H7 (cell line): ENCODE data around the gene CDC34. TPM values are rescaled to one million over a fixed set of nuclear protein-coding genes. Genes with fewer than 3 reads are reported as not detected.
"Not testable (repeated sequence)": the region's sequence is repeated elsewhere in the genome, so short reads cannot be mapped to it uniquely, and the experiment has no call there.

ENCODE experiments used
- DNase-seq: peaks from one replicate; pipeline ENCODE4 v3.0.0; 2012
- H3K27me3 ChIP-seq: 2 replicates; pipeline ENCODE4 v1.6.0; 2011; ENCODE audit warnings: mild to moderate bottlenecking, low read length; ENCODE audit not compliant: control insufficient read depth, insufficient read depth
- H3K36me3 ChIP-seq: replicated peaks from 2 replicates; pipeline ENCODE4 v1.5.1; 2011; ENCODE audit warnings: low read length; ENCODE audit not compliant: control insufficient read depth, insufficient read depth
- H3K4me3 ChIP-seq: 2 replicates; pipeline ENCODE4 v1.5.1; 2011; ENCODE audit warnings: low read depth, mild to moderate bottlenecking, control low read depth, low read length, moderate library complexity; ENCODE audit not compliant: insufficient read depth
- total RNA-seq: library from RNA; depleted of rRNA; stranded (reverse); fragments of >200 nt; shearing (Covaris generic); gene quantifications from 2 replicates; pipeline ENCODE4 v1.2.3, GENCODE V29; 2014; rRNA removed

Gene CDC34
- total RNA-seq, 1 experiment from 2014 or later, result 192 TPM

DNA sequence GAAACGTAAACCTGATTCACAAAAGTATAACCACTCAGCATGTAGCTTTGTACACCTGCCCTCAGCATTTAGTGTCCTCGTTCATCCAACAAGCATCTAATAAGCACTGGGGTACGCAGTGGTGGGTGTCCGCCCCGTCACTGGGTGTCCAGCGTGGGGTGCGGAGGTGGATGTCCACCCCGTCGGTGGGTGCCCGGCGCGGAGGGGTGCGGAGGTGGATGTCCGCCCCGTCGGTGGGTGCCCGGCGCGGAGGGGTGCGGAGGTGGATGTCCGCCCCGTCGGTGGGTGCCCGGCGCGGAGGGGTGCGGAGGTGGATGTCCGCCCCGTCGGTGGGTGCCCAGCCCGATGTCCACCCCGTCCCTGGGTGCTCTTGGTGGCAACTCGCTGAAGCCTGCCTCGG is 53.6 kb downstream of the CDC34 start:
- not testable (repeated sequence) for H3K4me3 ChIP-seq, DNase-seq, H3K36me3 ChIP-seq
- peaks cover 14% of the 10 kb centered on the region for H3K27me3 ChIP-seq

DNA sequence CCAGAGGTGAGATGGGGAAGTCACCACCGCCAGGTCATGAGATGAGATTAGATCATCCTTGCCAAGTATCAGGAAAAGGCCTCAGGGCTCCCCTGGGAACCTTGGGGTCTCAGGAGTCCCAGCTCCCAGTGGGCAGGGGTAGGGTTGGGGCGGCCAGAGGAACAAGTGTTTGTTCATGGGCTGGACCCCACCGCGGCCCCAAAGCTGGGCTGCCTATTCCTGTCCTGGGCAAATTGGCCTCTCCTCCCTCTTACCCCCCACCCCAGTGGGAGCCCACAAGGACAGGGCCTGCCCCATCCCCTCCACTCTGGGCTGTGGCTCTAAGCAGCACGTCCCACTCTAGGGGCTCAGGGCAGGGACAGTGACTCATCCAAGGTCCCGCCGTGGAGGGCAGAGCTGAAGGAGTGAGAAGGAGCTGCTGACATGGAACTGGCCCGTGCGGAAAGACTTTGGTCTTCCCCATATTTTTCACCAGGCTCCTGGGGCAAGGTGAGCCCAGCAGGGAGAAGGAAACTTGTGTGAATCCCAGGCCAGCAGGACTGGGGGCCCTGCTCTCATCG is 54.1 kb downstream of the CDC34 start:
- no peak overlapping the region for H3K4me3 ChIP-seq
- H3K36me3 ChIP-seq, result peaks cover 7% of the 10 kb centered on the region
- peaks cover 18% of the 10 kb centered on the region for H3K27me3 ChIP-seq
- no peak for DNase-seq

DNA sequence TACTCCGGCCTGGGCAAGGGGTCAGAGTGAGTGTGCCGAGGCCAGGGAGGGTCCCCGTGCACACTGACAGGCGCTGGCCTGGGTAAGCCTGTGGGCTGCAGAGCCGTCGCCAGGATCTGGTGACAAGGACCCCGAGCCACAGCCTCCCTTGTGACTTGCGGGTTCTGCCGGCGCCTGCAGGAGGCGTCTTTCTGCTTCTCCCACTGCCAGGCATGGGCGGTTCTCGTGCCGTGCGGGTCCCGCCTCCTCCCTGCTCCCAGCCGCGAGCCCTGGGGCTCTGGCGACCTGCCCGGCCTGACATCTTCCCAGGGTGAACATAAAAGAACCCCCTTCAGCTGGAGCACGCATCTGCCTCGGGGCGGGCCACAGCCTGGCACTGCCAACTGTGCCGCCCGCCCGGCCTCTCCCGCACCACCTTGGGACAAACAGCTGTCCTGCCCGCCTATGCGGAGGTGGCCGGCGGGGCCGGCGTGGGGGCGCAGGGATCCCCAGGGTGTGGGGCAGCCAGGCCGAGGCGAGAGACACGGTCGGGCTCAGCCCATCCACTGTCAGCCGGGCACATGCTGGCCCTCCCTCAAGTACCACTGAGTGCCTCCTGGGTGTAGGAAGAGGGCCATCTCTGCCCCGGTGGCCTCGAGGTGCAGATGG is 56.7 kb downstream of the CDC34 start:
- no peak overlapping the region for H3K4me3 ChIP-seq
- H3K36me3 ChIP-seq, result no peaks in the 10 kb centered on the region
- peak; percentile 95 for DNase-seq
- H3K27me3 ChIP-seq, result peaks cover 31% of the 10 kb centered on the region

DNA sequence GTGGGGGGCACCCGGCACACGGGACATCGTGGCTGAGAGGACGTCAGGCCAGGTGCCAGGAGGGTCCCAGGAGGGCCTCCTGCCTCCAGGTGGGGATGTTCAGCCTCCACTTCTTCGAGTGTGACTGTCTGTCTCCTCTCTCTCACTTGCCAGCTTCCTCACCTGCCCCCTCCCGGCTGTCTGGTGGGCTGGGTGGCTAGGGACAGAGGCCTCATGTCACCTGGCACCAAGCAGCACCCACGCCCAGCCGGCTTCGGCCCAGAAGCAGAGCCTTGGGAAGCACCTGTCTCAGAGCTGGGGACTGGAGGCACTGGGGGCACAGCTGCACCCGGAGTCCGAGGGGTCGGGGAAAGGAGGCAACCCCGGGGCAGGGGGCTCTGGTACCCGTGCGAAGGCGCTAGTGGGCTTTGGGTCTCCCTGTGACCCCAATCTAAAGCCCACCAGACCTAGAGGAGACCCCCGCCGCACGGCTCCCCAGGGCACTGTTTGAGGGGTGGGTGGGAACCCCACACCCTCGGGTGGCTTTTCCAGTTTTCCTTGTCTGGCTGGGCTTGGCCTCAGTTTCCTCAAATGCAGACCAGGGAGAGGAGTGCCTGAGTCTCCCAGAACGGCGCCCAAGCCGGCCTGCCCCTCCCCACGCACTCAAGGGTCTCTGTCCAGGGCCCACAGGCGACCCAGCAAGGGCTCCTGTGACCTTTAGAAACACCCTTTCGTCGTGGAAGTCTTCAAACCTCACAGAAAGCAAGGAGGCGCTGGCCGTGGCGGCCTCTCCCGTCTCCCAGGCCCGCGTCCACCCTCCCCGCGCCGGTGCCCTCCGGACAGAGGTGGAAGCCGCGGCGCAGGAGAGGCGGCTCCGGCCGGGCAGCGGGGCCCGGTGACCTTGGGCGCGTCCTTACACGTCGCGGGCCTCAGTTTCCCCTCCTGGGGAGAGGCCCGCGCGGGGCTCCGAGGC is 57.5 kb downstream of the CDC34 start:
- H3K27me3 ChIP-seq, result peaks cover 31% of the 10 kb centered on the region
- peak; percentile 82 for DNase-seq
- H3K36me3 ChIP-seq, result no peaks in the 10 kb centered on the region
- H3K4me3 ChIP-seq, result peak overlapping the region; percentile 33

DNA sequence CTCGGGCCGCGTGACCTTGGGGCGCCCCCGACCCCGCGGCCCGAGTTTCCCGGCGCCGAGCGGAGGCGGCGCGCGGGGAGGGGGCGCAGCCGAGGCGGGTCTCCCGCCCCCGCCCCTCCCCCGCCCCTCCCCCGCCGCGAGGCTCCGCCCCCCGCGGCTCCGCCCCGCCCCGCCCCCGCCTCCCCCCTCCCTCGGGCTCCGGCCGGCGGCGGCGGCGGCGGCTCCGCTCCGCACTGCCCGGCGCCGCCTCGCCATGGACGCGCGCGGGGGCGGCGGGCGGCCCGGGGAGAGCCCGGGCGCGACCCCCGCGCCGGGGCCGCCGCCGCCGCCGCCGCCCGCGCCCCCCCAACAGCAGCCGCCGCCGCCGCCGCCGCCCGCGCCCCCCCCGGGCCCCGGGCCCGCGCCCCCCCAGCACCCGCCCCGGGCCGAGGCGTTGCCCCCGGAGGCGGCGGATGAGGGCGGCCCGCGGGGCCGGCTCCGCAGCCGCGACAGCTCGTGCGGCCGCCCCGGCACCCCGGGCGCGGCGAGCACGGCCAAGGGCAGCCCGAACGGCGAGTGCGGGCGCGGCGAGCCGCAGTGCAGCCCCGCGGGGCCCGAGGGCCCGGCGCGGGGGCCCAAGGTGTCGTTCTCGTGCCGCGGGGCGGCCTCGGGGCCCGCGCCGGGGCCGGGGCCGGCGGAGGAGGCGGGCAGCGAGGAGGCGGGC is 58.3 kb downstream of the CDC34 start, which contains the start of gene HCN2:
TSS of gene HCN2 (plus strand) at position 189 of the 703 bp plus-strand sequence. CDS start at position 254, 65 bp downstream.
- Histone ChIP-seq H3K4me3 (peak within 1 kb of the TSS; percentile 33), H3K27me3 (peaks cover 31% of the 10 kb centered on the region), H3K36me3 (no peaks in the 10 kb centered on the region)
- peak; percentile 95 for DNase-seq

DNA sequence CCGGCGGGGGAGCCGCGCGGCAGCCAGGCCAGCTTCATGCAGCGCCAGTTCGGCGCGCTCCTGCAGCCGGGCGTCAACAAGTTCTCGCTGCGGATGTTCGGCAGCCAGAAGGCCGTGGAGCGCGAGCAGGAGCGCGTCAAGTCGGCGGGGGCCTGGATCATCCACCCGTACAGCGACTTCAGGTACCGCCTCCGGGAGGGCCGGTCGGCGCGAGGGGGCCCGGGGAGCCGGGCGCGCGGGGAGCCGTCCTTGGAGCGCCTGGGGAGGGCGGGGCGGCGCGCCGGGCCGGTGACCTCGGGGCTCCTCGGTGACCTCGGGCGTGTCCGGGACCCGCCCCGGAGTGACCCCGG is 58.8 kb downstream of the CDC34 start:
- Histone ChIP-seq H3K36me3 (no peaks in the 10 kb centered on the region), H3K4me3 (peak overlapping the region; percentile 24; the same call in 1 of the 2 replicates), H3K27me3 (peaks cover 31% of the 10 kb centered on the region)
- peak; percentile 74 for DNase-seq

DNA sequence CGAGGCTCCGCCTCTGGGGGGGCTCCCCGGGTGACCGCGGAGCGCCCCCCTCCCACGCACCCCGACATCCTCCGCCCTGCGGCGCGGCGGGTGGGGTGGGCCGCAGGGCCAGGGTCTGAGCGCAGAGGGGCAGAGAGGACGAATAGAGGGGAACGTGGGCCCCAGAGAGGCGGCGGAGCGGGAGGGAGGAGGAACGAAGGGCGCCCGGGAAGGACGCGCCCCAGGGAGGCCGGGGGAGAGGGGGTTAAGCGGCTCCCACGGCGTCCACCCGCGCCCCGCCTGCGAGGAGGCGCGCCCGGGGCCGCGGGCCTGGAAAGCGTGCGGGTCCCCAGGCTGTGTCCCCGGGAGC is 59.2 kb downstream of the CDC34 start:
- Histone ChIP-seq H3K27me3 (peaks cover 31% of the 10 kb centered on the region), H3K4me3 (peak overlapping the region; percentile 24; the same call in 1 of the 2 replicates), H3K36me3 (no peaks in the 10 kb centered on the region)
- DNase-seq, result peak; percentile 75

DNA sequence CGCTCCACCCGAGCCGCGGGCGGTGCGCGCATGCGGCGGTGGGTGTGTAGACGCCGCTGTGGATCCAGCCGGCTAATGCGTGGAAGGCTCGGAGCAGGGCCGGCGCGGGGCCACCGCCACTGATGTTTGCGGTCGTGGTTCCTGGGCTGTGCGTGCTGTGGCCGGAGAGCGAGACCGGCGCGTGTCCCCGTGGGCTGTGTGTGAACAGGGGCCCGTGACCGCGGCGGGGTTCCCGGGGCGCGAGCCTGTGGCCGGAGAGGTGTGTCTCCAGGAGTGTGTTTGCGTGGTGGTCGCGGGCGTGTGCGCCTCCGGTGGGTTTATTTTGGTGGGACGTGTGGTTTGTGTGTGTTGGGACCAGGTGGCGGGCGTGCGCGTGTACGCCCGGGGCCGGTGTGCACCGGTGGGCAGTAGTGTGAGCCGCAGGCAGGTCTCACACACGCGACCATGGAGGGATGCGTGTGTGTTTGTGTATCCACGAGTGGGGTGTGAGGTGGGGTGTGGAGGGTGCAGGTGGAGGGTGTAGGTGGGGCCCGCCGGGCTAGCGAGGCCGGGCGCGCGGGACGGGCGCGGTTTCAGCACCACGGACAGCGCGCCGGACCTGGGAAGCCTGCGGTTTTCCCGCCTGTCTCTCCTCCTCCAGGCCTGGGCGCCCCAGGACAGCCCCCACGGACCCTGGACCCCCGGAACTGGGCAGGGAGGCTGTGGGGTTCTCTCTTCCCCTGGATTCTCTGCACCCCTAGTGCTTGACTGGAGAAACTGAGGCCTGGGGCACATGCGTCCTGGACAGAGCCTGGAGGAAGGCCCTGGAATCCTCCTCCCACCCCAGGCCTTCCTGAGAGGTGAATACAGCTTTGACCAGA is 59.8 kb downstream of the CDC34 start:
- DNase-seq, result peak; percentile 94
- no peaks in the 10 kb centered on the region for H3K36me3 ChIP-seq
- peaks cover 31% of the 10 kb centered on the region for H3K27me3 ChIP-seq
- no peak overlapping the region for H3K4me3 ChIP-seq

Other genes with a start within 250 kb of the CDC34 start
- gene PLPP2, start 240.4 kb upstream of the CDC34 start, total RNA-seq, result 77.9 and 98.2 TPM in 2 replicates
- 43.4 and 49.6 TPM in 2 replicates for gene MIER2, start 187.0 kb upstream of the CDC34 start, total RNA-seq
- 9.2 and 13.9 TPM in 2 replicates for gene C2CD4C, start 122.6 kb upstream of the CDC34 start, total RNA-seq
- gene SHC2, start 70.7 kb upstream of the CDC34 start, total RNA-seq, result 5.3 and 6.9 TPM in 2 replicates
- 0.70 TPM in 1 of 2 replicates, not detected in the other for gene MADCAM1, start 35.3 kb upstream of the CDC34 start, total RNA-seq
- gene TPGS1, start 24.3 kb upstream of the CDC34 start, total RNA-seq, result 13.7 and 18.1 TPM in 2 replicates
- gene GZMM, start 12.3 kb downstream of the CDC34 start, total RNA-seq, result 0.38 and 1.6 TPM in 2 replicates
- gene BSG, start 40.8 kb downstream of the CDC34 start, total RNA-seq, result 1,035 and 1,167 TPM in 2 replicates
- 1.8 and 3.1 TPM in 2 replicates for gene HCN2, start 58.1 kb downstream of the CDC34 start, total RNA-seq
- gene POLRMT, start 101.8 kb downstream of the CDC34 start, total RNA-seq, result 120 and 128 TPM in 2 replicates
- not detected in 2 replicates for gene FGF22, start 108.1 kb downstream of the CDC34 start, total RNA-seq
- 119 and 128 TPM in 2 replicates for gene RNF126, start 131.5 kb downstream of the CDC34 start, total RNA-seq
- 7.4 and 9.7 TPM in 2 replicates for gene FSTL3, start 144.6 kb downstream of the CDC34 start, total RNA-seq
- not detected in 2 replicates for gene PRSS57, start 163.7 kb downstream of the CDC34 start, total RNA-seq
- gene PALM, start 177.2 kb downstream of the CDC34 start, total RNA-seq, result 28.7 and 34.6 TPM in 2 replicates
- 0.11 and 0.31 TPM in 2 replicates for gene MISP, start 219.4 kb downstream of the CDC34 start, total RNA-seq